AG10803 (cell line): ENCODE results near the gene PI16.

Experiments
- DNase-seq: peaks from one replicate; pipeline ENCODE4 v3.0.0; 2010; ENCODE audit warnings: low read depth
- H3K4me3 ChIP-seq: 2 replicates; pipeline ENCODE4 v1.5.1; 2011; ENCODE audit warnings: mild to moderate bottlenecking, low read length, control low read depth
- CTCF ChIP-seq: conservative IDR thresholded peaks from 2 replicates; pipeline ENCODE4 v1.5.1; 2011; ENCODE audit warnings: mild to moderate bottlenecking, low read length, control low read depth, inconsistent platforms

The PI16 gene

GRCh38 chr6:36975231-36976006, 20.9 kb downstream of the PI16 start:
- no peak for DNase-seq
- no peak for TF ChIP-seq CTCF

GRCh38 chr6:36976007-36976264, 21.4 kb downstream of the PI16 start:
- no peak for DNase-seq
- TF ChIP-seq CTCF, result no peak

More at GRCh38 chr6:36975231-36976006, 20.9 kb downstream of the PI16 start:
- no peak overlapping the region for H3K4me3 ChIP-seq

GRCh38 chr6:36976509-36976908, 22.0 kb downstream of the PI16 start:
- TF ChIP-seq CTCF, result no peak
- DNase-seq, result no peak
- no peak overlapping the region for H3K4me3 ChIP-seq

More at GRCh38 chr6:36976007-36976264, 21.4 kb downstream of the PI16 start:
- H3K4me3 ChIP-seq, result no peak overlapping the region

- no peak for TF ChIP-seq CTCF
- H3K4me3 ChIP-seq, result no peak overlapping the region
- no peak for DNase-seq
Observed at GRCh38 chr6:36976931-36977330, 22.4 kb downstream of the PI16 start.

- no peak for DNase-seq
- TF ChIP-seq CTCF, result peak; percentile 34
- H3K4me3 ChIP-seq, result no peak overlapping the region
Observed at GRCh38 chr6:36977470-36977941, 23.0 kb downstream of the PI16 start.

- H3K4me3 ChIP-seq, result no peak overlapping the region
- peak; percentile 27 for DNase-seq
- no peak for TF ChIP-seq CTCF
Observed at GRCh38 chr6:36978421-36979346, 24.1 kb downstream of the PI16 start.

- H3K4me3 ChIP-seq, result no peak overlapping the region
- DNase-seq, result peak; percentile 73
- peak; percentile 92 for TF ChIP-seq CTCF
Observed at GRCh38 chr6:36979347-36979742, 24.8 kb downstream of the PI16 start.
